ENCODE data around the gene AP3M1. TPM values are rescaled to one million over a fixed set of nuclear protein-coding genes. Genes with fewer than 3 reads are reported as not detected.

The AP3M1 gene
- total RNA-seq, 1 donor from 2014 or later: 63.4 TPM

- no peak overlapping the region for H3K27ac Mint-ChIP-seq (ENCODE audit: unreplicated experiment)
- H3K36me3 Mint-ChIP-seq (ENCODE audit: unreplicated experiment): no peaks in the 10 kb centered on the region
- TF ChIP-seq CTCF (IDR thresholded peaks at IDR 0.05; ENCODE audit: partially characterized antibody, unreplicated experiment): no peak
- peaks cover 1% of the 10 kb centered on the region for H3K27me3 Mint-ChIP-seq (ENCODE audit: unreplicated experiment)
- no peaks in the 10 kb centered on the region for H3K9me3 Mint-ChIP-seq (ENCODE audit: unreplicated experiment)
- no peak for DNase-seq
- no peak overlapping the region for H3K4me3 Mint-ChIP-seq (ENCODE audit: unreplicated experiment)
- H3K4me1 Mint-ChIP-seq (ENCODE audit: low read depth, unreplicated experiment): peaks cover 2% of the 10 kb centered on the region
Measured at GRCh38 chr10:74163319-74164068, 12.9 kb upstream of the AP3M1 start.

- peaks cover 13% of the 10 kb centered on the region for H3K4me1 Mint-ChIP-seq (ENCODE audit: low read depth, unreplicated experiment)
- no peak overlapping the region for H3K27ac Mint-ChIP-seq (ENCODE audit: unreplicated experiment)
- H3K4me3 Mint-ChIP-seq (ENCODE audit: unreplicated experiment): no peak overlapping the region
- no peak for DNase-seq
- H3K27me3 Mint-ChIP-seq (ENCODE audit: unreplicated experiment): peaks cover 5% of the 10 kb centered on the region
- peaks cover 3% of the 10 kb centered on the region for H3K9me3 Mint-ChIP-seq (ENCODE audit: unreplicated experiment)
- no peak for TF ChIP-seq CTCF (IDR thresholded peaks at IDR 0.05; ENCODE audit: partially characterized antibody, unreplicated experiment)
- no peaks in the 10 kb centered on the region for H3K36me3 Mint-ChIP-seq (ENCODE audit: unreplicated experiment)
Measured at GRCh38 chr10:74160013-74160412, 9.4 kb upstream of the AP3M1 start.

- no peak for TF ChIP-seq CTCF (IDR thresholded peaks at IDR 0.05; ENCODE audit: partially characterized antibody, unreplicated experiment)
- H3K36me3 Mint-ChIP-seq (ENCODE audit: unreplicated experiment): no peaks in the 10 kb centered on the region
- peak overlapping the region; percentile 91 for H3K27ac Mint-ChIP-seq (ENCODE audit: unreplicated experiment)
- DNase-seq: no peak
- peaks cover 5% of the 10 kb centered on the region for H3K27me3 Mint-ChIP-seq (ENCODE audit: unreplicated experiment)
- H3K4me3 Mint-ChIP-seq (ENCODE audit: unreplicated experiment): peak overlapping the region; percentile 50
- peaks cover 3% of the 10 kb centered on the region for H3K9me3 Mint-ChIP-seq (ENCODE audit: unreplicated experiment)
- H3K4me1 Mint-ChIP-seq (ENCODE audit: low read depth, unreplicated experiment): peaks cover 20% of the 10 kb centered on the region
Measured at GRCh38 chr10:74156919-74157289, 6.3 kb upstream of the AP3M1 start.

- Mint-ChIP-seq H3K27ac (ENCODE audit: unreplicated experiment) (no peak overlapping the region), H3K27me3 (ENCODE audit: unreplicated experiment) (peaks cover 3% of the 10 kb centered on the region), H3K4me3 (ENCODE audit: unreplicated experiment) (no peak overlapping the region), H3K4me1 (ENCODE audit: low read depth, unreplicated experiment) (peaks cover 20% of the 10 kb centered on the region), H3K36me3 (ENCODE audit: unreplicated experiment) (no peaks in the 10 kb centered on the region), H3K9me3 (ENCODE audit: unreplicated experiment) (peaks cover 3% of the 10 kb centered on the region)
- DNase-seq: no peak
- TF ChIP-seq CTCF (IDR thresholded peaks at IDR 0.05; ENCODE audit: partially characterized antibody, unreplicated experiment): no peak
Measured at GRCh38 chr10:74153676-74154075, 3.0 kb upstream of the AP3M1 start.

- Mint-ChIP-seq H3K27ac (ENCODE audit: unreplicated experiment) (no peak overlapping the region), H3K4me3 (ENCODE audit: unreplicated experiment) (no peak overlapping the region), H3K36me3 (ENCODE audit: unreplicated experiment) (no peaks in the 10 kb centered on the region), H3K27me3 (ENCODE audit: unreplicated experiment) (peaks cover 3% of the 10 kb centered on the region), H3K9me3 (ENCODE audit: unreplicated experiment) (peaks cover 3% of the 10 kb centered on the region), H3K4me1 (ENCODE audit: low read depth, unreplicated experiment) (peaks cover 20% of the 10 kb centered on the region)
- DNase-seq: no peak
- TF ChIP-seq CTCF (IDR thresholded peaks at IDR 0.05; ENCODE audit: partially characterized antibody, unreplicated experiment): no peak
Measured at GRCh38 chr10:74153123-74153522, 2.5 kb upstream of the AP3M1 start.
